HG03159 (cell line): ENCODE results near the gene LZTS2.

ENCODE experiments used
- ATAC-seq: cut with Tn5 transposase; IDR thresholded peaks from one replicate; pipeline ENCODE4 v1.9.1; 2021; ENCODE audit warnings: mild to moderate bottlenecking, moderate library complexity; ENCODE audit not compliant: unreplicated experiment

LZTS2 gene

DNA sequence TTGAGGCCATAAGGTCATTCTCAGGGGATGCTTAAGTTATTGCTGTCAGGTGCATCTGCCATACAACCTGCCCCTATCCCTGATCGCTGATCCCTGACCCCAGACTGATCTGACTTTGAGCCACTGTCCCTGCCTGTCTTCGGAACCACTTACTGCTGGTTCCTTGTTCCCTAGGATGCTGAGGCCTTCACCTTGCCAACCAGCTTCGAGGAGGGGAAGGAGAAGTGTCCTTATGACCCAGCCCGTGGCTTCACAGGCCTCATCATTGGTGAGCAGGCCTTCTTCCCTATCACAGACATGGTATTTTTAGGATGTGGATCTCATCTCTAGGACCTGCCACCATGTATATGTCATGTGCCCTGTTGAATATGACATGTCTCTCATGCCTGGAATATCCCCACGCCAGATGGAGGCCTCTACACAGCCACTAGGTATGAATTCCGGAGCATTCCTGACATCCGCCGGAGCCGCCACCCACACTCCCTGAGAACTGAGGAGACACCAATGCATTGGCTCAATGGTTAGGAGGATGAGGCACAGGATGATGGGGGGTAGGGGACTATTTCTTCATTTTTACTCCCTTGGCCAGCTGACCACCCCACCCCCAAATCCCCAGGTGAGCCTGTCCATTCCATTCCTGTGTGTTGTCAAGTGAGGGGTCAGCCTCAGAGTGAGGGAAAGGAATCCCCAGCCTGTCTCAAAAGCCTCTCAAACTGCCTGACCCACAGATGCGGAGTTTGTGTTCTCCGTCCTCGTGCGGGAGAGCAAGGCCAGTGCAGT is 21.3 kb upstream of the LZTS2 start:
- no peak for ATAC-seq

DNA sequence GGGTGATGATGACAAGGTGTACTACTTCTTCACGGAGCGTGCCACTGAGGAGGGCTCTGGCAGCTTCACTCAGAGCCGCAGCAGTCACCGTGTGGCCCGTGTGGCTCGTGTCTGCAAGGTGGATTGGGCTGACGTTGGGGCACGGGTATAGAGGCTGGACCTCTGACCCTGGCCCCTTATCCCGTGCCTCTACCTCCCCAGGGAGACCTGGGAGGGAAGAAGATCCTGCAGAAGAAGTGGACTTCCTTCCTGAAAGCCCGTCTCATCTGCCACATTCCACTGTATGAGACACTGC is 20.8 kb upstream of the LZTS2 start:
- no peak for ATAC-seq

DNA sequence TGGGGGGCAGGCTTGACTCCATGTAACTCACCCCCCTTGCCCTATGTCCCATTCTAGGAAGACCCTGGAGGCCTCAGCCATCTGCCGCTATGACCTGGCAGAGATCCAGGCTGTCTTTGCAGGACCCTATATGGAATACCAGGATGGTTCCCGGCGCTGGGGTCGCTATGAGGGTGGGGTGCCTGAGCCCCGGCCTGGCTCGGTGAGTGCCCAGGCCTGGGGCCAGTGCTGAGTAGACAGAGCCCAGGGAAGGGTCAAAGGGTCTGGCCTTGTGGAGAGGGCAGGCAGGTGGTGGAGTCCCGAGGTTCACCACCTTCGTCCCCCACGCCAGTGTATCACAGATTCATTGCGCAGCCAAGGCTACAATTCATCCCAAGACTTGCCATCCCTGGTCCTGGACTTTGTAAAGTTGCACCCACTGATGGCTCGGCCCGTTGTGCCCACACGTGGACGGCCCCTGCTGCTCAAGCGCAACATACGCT is 19.8 kb upstream of the LZTS2 start:
- ATAC-seq: no peak

DNA sequence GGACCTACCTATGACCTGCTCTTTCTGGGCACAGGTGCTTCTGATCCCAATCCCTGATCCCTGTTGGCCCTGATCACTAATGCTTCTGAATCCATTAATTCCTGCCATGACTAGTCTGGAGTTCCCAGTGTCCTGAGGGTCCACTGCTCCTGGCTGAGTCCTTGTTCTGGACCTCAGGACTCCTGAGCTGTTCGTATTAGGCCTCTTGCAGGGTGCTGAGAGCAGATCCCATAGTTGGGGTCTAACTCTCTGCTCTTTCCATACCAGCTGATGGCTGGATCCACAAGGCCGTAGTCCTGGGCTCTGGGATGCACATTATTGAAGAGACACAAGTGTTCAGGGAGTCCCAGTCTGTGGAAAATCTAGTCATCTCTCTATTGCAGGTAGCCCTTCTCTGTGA is 19.3 kb upstream of the LZTS2 start:
- ATAC-seq: no peak

DNA sequence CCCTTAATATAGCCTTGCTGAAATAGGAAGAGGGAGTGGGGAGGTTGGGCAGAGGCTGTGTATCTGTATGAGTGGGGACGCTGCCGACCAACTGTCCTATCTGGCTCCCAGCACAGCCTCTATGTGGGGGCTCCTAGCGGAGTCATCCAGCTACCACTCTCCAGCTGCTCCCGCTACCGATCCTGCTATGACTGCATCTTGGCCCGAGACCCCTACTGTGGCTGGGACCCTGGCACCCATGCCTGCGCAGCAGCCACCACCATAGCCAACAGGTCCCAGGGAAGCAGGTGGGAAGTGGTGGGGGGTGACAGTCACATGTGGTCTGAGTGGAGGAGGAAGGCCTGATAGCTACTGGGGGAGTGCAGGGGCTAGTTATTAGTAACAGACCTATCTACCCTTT is 18.9 kb upstream of the LZTS2 start:
- ATAC-seq: no peak

DNA sequence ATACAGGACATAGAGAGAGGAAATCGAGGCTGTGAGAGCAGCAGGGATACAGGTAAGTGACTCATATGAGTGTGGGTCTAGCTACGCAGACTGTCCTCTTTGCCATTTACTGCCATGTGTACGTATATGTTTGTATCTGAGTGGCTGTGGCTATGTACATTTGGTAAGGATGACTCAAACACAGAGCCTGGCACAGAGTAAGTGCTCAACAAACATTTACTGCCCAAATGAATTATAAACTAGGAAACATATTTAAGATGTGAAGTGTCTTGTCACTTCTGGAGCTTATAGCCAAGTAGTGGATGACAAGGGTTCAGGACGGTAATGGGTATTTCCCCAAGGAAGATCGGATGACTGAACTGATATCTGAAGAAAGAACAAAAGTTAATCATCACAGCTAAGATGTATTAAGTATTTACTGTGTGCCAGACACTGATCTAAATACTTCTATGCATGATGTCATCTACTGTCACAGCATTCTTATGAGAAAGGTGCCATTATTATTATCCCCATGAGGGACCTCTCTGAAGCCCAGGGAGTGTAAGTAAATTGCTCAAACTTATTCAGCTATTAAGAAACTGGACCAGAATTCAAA is 18.3 kb upstream of the LZTS2 start:
- no peak for ATAC-seq

DNA sequence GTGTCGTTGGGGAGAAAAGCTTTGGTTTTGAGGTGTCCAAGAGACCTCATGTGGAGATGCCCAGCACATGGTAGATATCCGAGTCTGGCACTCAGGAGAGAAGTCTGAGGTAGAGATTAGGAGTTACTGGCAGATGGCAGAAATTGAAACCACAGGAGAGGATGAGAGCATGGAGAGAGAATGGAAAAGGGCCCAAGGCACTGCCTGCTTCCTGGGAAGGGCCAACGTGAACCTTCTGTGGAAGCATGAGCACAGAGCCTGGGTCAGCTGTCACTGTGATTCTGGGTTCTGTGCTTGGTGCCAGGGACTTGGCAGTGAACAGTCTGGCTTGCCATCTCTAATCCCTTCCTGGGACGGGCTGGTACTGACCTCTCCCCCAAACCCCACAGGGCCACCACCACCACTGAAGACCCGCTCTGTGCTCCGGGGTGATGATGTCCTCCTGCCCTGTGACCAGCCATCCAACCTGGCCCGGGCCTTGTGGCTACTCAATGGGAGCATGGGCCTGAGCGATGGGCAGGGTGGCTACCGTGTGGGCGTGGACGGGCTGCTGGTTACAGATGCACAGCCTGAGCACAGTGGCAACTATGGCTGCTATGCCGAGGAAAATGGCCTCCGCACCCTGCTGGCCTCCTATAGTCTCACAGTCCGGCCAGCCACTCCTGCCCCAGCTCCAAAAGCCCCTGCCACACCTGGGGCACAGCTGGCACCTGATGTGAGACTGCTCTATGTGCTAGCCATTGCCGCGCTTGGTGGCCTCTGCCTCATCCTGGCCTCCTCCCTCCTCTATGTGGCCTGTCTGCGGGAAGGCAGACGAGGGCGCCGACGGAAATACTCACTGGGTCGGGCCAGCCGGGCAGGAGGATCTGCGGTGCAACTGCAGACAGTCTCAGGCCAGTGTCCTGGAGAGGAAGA is 16.4 kb upstream of the LZTS2 start:
- no peak for ATAC-seq

DNA sequence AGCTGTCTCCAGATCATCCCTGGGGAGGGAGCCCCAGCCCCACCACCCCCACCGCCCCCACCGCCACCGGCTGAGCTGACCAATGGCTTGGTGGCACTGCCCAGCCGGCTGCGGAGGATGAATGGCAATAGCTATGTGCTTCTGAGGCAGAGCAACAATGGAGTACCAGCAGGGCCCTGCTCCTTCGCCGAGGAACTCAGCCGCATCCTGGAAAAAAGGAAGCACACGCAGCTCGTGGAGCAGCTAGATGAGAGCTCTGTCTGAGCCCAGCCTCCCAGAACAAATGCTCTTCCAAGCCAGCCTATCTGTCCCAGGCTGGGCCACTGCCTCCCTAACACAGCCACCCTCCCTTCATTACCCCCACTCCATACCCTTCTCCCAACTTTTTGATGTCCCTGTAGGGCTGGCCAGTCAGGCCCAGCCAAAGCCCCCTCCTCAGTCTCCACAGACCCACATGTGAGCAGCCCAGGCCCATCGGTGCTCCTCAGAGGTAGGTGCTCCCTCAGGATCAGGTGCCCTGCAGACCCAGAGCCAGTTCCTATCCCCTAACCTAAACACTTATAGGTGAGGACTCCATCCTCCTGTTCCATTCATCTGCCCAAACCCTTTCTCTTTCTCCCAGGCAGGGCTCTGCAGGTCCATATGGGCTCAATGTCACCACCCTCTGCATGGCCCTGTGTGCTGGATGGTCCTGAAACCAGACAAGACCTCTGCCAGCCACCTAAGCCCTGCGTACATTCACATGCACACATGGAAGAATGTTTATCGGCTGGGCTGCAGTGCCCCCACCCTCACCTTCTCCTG is 15.5 kb upstream of the LZTS2 start:
- ATAC-seq: no peak

DNA sequence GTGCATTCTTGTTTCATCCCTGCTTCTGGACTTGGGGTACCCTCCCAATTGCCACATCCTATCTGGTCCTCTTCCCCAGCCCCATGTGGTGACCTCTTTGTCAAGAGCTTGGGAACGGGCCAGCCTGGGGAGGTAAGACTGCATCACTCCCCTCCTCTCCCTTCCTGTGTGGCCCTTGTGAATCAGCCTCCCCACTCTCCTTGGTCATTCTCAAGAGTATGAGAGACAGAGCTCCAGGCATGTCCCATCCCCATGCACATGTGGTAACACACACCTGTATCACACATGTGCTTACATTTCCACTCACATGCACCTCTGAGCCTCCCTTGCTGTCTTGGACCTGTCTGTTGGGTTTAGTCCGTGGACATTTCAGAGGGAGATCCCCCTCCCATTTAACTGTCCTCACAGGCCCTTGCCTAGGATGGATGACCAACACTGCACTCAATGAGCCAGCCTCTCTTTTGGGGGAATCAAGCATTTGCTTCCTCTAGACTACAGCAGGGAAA is 14.9 kb upstream of the LZTS2 start:
- no peak for ATAC-seq

DNA sequence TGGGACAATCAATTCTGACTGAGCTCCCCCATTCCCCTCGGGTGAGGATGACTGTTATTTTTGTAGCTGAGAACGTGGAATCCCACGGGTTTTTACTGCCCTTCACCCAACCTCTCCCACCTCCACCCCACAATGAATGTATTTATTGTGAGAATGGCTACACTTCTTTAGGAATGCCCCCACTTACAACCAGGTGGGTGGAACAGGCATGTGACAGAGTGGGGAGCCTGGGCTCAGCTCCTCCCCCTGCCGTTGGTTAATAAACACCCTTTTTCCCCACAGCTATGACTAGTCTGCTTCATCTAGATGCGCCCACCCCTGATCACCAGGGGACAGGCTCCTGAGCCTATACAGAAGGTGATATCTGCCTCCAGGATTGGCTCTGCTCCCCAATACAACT is 14.3 kb upstream of the LZTS2 start:
- ATAC-seq: no peak

DNA sequence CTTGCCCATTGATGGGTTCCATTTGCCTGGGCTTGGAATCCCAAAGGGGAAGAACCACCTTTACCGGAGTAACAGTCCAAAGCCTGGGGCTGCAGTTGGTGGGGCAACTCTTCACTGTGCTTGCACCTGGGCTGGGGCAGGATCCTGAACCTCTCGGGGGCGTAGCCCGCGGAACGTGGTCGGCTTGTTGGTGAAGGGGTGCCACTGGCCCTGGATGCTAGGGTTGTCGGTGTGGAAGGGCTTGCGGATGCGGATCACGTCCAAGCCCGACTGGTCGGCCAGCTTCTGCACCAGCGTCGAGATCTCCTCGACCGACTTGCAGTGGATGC is 13.0 kb upstream of the LZTS2 start:
- peak; percentile 2 for ATAC-seq

DNA sequence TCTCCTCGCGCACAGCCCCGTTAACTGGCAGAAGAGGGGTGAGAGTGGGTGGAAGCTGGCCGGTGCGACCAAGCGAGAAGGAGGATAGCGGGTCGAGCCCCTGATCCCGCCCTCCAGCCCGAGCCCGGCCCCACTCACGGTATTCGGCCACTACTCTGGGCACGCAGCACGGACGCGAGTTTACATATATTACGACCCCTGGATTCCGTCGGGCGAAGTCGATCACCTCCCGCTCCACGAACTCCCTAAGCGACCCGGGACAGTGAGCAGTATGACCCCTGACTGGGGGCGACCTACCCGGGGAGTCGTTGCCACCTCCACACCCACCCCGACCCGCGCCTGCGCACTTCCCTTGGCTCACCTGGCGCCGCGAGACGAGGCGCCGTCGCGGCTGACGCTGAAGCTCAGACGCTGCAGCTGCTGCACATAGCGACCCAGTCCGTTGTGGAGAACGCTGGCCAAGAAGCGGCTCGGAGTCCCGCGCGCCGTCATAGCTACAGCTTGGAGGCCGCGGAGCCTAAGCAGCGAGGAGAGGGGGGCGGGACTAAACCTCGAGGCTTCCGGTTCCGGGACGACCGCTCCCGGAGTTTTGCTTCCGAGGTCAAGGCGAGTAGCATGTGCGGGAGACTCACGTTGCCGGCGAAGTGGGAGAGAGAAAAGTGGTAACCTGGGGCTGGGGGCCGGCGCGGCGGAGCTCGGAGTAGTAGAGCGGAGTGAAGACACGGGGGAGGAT is 12.5 kb upstream of the LZTS2 start, which contains the start of the genes MRPL43 and TWNK:
MRPL43 (minus strand) TSS at position 546 of the 733 bp plus-strand sequence; CDS start at position 492, 54 bp downstream.
TWNK (plus strand) TSS at position 592 of the 733 bp plus-strand sequence. CDS start 668 bp downstream, outside the sequence.
- peak; percentile 78 for ATAC-seq

DNA sequence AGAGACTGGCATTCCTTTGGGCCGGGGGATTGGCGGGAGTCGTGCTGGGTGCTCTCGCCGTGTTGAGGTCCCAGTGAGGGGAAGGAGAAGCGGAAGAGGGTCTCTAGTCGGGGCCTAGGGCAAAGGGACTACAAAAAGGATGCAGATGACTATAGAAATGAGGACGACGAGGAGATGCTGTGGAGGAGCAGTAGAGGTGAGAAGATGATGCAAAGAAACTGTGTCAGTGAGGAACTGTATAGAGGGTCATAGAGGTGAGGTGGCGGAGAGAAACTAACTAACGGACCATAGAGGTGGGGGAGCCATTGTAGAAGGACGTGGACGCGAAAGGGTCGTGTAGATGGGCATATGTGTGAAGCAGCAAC is 11.9 kb upstream of the LZTS2 start:
- ATAC-seq: peak; percentile 8

DNA sequence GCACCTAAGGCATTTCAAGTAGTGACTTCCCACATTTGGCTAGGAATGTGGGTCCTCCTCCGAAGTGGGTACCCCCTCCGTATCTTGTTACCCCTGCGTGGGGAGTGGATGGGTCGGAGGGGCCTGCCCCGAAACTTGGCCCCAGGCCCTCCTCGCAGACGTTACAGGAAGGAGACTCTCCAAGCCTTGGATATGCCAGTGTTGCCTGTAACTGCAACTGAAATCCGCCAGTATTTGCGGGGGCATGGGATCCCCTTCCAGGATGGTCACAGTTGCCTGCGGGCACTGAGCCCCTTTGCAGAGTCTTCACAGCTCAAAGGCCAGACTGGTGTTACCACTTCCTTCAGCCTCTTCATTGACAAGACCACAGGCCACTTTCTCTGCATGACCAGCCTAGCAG is 11.4 kb upstream of the LZTS2 start:
- no peak for ATAC-seq

DNA sequence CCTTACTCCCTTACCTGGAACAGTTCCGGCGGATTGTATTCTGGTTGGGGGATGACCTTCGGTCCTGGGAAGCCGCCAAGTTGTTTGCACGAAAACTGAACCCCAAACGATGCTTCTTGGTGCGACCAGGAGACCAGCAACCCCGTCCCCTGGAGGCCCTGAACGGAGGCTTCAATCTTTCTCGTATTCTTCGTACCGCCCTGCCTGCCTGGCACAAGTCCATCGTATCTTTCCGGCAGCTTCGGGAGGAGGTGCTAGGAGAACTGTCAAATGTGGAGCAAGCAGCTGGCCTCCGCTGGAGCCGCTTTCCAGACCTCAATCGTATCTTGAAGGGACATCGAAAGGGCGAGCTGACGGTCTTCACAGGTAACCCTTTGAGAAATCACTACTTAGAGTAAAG is 10.5 kb upstream of the LZTS2 start:
- ATAC-seq: no peak

DNA sequence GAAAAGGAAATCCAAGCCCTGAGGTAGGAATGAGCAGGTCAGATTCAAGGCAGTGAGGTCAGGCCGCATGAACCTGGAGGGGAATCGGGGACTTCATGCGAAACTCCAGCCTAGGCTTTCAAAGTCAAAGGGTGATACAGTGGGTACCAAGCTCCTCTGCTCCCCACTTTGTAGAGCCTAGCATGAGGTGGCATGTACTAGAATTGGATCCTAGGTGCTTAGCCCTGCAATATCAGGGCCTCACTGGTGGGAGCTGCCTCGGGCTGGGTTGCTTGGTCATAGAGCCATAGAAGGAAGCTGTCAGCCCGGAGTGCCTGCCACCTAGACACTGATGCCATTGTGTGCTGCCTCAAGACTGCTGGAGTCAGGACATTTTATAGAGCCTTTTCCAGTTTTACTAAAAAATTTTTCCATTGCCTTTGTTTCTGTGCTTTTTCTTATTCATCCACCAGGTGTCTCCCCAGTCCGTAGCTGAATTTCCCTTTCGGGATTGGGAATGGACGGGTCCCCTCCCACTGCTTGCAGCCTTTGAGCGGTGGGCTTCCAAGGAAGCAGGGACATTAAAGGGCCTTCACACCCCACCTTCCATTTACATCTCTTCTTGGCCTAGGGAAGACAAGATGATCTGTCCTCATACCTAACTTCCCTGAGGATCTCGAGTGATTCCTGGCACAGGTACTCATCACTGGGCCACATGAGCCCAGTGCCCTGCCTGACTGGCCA is 5.5 kb upstream of the LZTS2 start:
- ATAC-seq: no peak

DNA sequence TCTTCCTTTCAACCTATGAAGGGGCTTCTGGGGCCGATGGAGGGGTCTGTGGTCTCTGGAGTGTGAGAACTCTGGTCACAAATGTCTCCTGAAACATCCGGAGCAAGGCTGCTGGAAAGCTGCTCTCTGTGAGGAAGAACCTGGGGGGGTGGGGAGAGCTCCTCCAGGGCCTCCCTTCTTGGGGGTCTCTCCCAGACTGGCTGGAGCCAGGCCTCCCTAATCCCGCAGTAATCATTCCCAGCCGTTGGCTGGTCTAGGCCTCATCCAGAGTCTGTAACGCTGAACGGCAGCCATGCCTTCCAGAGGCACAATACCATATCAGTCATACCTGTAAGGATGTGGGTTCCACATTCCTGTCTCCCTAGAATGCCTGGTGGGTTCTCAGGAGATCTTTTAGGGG is 4.4 kb upstream of the LZTS2 start:
- ATAC-seq: no peak

DNA sequence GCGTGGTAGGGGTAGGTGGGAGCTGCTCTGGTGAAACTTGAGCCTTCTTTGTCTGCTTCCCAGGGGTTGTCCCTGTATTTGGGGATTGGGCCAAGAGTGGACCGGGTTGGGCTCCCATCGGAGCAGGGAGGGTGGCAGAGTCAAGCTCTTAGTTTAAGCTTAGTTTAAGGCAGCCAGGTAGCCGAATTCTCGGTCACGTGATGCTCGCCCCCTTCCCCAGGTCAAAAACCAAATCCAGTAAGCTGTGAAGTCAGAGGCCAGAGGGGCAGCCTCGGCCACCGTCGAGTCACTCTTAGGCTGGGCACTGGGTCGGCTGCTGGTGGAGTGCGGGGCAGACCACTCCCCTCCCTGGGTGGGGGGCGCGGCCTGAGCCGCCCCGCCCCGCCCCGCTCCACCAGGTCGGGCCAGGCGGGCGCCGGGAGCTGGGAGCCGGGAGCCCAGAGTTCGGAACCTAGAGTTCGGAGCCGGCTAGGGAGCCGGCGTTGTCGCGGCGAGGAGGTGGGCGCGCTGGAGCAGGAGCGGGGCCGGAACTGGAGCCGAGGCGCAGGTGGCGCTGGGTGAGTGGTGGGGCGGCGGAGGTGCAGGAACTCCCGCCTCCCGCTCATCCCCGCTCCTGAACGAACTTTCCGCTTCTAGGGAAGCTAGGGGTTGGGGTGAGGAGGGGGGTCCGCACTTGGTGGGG is 2.8 kb upstream of the LZTS2 start:
- peak; percentile 16 for ATAC-seq
